Activated CD4-positive, alpha-beta T cell treated with anti-CD3 and anti-CD28 coated beads, Interleukin-2, amount 50 U/mL, for 1 hour (primary cell): Measurements from ENCODE around the gene DNASE1L1.

Experiments
- DNase-seq: peaks from one replicate; pipeline ENCODE4 v3.0.0-alpha.2; 2020

DNASE1L1 gene

DNA sequence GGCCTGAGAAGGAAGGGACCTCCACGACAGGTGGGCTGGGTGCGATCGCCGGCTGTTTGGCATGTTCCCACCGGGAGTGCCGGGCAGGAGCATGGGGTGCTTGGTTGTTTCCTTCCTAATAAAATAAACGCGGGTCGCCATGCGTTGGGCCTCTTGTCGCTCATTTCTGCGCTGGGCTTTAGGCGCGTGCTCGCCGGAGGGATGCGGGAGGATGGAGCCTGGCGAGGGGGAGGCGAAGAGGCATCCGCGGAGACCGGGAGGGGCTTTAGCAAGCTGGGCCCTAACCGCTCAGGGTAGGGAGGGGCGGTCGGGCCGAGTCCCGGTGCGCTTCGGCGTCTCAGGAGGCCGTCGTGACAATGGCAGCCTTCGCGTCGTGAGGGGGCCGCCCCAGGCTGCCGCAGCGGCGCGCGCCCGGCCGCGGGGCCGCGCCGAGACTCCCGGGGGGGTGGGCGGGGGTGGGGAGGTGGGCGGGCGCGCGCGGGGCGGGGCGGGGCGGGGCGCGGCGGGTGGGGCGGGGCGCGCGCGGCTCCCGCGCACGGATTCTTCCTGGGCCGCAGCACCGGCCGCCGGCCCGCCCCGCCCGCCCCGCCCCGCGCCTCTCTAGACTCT is 27.4 kb upstream of the DNASE1L1 start:
- DNase-seq = peak; percentile 40

DNA sequence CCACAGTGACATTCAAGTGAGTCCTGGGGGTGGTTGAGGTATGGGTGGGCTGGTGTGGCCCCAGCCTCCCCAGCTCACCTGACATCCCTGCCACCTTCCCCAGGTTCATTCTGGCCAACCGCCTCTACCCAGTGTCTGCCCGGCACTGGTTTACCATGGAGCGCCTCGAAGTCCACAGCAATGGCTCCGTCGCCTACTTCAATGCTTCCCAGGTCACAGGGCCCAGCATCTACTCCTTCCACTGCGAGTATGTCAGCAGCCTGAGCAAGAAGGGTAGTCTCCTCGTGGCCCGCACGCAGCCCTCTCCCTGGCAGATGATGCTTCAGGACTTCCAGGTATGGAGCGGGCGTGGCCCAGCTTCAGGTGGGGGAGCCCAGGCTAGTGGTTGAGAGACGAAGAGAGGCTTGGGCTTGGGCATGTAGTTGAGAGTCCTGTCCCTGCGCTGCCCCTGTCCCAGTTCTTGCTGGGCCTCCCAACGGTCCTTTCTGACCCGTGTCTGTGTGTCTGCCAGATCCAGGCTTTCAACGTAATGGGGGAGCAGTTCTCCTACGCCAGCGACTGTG is 26.2 kb upstream of the DNASE1L1 start:
- DNase-seq = no peak

DNA sequence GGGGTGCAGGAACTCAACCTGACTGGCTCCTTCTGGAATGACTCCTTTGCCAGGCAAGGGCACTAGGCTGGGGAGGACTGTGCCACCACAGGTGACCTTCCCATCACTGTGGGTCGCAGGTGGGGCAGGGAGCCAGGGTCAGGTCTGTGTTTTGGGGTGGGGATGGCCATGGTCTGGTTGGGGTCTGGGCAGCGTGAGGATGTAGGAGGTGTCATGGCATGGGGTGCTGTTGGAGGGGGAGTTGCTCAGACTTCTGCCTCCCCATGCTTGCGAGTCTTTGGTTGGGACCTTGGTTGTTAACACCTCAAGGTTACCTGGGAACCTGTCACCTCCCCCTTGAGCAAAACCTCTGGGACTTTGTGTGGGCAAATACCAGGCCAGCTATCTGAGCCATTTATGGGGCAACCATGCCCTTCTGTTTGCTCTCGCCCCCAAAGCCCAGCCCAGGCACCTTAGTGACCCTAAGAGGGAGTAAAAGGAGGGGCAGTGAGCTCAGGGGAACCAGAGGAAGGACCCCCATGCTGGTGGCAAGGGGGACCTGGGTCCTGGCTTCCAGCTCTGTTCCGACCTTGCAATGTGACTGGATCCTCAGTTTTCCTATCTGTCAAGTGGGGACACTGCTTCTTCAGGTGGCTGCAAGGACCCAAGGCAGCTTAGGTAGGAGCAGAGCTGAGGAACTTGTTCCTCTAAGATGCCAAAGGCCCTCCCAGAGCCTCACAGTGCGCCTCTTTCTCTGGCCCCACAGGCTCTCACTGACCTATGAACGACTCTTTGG is 25.5 kb upstream of the DNASE1L1 start:
- DNase-seq = no peak

DNA sequence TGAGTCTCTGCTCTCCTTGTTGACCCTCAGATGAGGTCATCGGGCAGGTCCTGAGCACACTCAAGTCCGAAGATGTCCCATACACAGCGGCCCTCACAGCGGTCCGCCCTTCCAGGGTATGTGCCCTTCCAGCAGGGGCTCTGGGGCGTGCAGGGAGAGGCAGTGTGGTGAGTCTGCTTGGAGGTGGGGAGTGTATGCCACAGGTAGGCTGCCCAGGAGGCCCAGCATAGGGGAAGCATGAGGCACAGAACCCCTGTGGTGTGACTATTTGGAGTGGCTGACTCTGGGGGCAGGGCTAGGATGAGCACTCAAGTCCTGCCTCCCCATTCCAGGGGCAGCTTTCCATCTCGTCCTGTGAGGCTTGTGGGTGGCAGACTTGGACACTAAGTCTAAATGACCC is 24.6 kb upstream of the DNASE1L1 start:
- no peak for DNase-seq

DNA sequence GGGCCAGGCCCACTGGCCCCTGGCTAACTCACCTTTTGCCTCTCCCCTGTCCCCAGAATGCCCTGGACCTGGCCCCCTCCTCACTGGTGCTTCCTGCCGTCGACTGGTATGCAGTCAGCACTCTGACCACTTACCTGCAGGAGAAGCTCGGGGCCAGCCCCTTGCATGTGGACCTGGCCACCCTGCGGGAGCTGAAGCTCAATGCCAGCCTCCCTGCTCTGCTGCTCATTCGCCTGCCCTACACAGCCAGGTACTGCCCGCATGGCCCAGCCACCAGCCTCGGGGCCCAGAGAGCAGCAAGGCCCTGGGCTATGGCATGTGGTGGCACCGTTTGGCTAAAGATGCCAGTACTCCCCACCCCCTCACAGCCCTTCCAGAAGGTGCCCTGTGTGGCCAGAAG is 23.2 kb upstream of the DNASE1L1 start:
- no peak for DNase-seq

DNA sequence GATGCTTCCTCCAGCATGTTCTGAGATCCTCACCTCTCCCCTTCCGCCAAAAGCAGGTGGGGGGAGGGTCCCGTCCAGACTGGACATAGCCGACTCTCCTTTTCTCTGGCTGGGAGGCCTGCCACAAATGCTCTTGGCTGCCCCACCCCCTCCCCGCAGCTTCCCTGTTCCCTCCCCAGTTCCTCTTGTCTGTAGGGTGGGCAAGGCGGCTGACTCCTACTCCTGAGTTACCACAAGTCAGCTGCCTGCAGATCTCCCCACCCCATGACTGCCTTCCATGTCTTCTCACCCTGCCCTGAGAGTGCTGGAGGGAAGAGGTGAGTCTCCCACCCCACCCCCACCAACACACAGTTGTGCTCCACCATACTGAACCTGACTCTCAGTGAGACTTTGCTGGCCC is 22.3 kb upstream of the DNASE1L1 start:
- no peak for DNase-seq

DNA sequence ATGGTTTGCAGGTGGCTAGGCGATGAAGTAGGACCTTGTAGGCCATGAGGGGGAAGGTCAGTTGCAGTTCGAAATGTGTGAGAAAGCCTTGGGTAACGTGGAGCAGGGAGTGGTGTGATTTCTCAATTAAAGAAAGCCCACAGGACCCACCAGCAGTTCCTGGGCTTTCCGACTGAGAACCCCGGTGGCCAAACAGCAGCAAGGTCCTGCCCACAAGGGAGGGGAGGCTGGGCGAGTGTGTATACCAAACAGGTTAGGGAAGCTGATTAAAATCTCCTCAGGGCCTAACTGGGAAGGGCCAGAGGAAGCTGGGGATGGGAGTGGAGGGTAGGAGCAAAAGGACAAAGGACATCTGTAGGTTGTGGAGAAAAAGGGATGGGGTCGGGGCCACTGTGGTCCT is 21.9 kb upstream of the DNASE1L1 start:
- no peak for DNase-seq

DNA sequence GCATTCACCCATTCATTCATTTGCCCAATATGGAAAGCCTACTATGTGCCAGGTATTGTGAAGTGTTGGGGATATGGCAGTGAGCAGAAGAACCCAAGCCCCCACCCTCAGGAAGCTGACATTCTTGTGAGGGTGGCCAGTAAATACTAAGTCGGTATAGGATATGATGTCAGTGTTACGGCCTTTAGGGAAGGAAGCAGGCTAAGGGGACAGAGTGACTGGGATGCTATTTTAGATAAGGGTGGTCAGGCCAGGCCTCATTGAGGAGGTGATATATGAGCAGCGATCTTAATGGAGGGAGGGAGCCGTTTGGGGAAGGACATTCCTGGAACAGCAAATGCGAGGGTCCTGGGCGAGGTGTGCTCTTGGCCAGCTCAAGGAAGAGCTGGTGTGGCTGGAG is 21.4 kb upstream of the DNASE1L1 start:
- DNase-seq = no peak

DNA sequence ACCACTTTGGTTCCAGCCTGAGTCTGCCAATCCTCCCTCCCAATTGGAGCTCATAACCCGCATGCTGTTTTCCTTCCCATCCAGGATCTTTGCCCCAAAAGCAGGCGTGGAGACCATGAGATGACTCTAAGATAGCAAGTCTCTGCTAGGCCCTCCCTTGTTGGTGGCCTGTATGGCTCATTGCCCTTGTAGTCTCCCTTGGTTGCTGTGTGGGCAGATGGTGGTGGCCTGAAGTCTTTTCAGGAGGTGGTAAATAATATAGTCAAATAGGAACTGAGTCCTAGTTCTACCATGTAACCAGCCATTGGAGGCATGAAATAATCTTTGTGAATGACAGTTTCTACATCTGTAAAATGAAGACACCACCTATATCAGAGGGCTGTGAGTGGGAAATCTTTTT is 20.7 kb upstream of the DNASE1L1 start:
- no peak for DNase-seq

DNA sequence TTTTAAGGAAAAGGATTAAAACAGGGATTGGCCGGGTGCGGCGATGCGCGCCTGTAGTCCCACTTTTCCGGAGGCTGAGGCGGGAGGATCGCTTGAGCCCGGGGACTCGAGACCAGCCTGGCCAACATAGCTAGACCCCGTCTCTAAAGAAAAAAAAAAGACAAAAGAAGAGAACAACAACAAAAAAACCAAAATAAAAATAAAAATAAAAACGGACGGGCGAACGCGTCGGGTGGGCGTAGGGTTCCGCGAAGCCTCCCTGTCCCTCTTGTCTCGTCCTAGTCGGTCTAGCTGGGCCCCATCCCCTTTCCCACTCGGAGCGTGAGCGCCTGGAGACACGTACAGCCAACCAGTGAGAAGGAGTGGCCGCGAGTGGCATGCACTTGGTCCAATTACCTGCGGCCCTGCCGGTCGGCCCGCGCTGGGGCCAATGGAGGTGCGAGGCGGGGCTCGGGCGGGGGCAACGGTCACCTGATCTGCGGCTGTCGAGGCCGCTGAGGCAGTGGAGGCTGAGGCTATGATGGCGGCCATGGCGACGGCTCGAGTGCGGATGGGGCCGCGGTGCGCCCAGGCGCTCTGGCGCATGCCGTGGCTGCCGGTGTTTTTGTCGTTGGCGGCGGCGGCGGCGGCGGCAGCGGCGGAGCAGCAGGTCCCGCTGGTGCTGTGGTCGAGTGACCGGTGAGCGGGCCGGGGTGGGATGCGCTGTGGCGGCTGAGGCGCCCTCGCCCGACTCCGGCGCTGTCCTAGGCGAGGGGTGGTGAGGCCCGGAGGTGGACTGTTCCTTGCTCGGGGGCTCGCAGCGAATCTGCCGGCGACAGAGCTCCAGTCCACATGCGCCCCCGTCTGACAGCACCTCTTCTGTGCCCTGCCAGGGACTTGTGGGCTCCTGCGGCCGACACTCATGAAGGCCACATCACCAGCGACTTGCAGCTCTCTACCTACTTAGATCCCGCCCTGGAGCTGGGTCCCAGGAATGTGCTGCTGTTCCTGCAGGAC is 19.4 kb upstream of the DNASE1L1 start, which contains the start of gene ATP6AP1:
ATP6AP1 (plus strand) TSS at position 502 of the 996 bp plus-strand sequence; CDS start at position 518, 16 bp downstream.
- DNase-seq = peak; percentile 81

DNA sequence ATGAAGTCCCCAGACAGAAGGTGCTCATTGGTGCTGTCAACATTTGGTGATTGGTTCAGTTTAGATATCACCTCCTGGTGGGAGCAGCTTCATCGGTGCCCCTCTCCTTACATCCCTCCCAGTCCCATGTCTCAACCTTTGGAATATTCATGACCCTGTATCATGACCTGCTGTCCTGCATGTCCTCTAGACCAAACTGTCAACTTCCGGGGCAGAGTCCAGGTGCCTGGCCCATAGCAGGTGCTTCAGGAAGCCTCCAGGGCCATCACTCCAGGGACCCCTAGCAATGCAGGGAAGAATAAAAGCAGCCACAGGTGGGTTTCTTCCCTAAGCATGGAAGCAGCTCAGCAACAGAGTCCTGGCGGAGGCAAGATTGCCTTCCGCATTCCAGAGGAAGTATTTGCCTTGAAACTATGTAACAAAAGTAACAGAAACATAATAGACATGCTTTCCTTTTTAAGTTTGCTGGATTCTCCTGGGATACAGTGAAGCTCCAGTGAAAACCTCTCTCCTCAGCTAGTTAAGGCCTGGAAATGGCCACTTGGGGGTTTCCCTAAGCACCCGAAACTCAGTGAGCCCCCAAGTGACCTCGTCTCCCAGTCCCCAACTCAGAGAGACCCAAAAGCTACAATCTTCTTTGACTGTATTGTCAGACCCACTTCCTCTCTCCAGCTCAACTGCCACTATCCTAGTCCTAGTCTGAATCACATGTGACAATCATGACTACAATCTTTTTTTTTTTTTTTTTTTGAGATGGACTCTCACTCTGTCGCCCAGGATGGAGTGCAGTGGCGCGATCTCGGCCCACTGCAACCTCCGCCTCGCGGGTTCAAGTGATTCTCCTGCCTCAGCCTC is 18.1 kb upstream of the DNASE1L1 start:
- DNase-seq = no peak

DNA sequence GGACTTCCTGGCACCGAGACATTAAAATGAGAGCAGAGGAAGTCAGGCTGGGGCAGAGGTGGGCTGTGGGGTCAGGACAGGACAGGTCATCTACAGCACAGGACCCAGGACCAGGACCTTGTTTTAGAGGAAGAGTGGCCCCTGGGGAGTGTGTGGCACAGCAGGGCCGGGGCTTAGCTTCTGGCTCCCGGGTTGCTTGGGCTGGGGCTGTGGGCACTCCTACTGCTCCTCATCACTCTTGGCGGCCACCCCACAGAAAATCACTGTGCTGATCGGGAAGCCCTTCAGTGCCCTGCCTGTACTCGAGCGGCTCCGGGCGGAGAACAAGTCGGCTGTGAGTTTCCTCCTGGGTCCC is 11.3 kb upstream of the DNASE1L1 start:
- DNase-seq = no peak

DNA sequence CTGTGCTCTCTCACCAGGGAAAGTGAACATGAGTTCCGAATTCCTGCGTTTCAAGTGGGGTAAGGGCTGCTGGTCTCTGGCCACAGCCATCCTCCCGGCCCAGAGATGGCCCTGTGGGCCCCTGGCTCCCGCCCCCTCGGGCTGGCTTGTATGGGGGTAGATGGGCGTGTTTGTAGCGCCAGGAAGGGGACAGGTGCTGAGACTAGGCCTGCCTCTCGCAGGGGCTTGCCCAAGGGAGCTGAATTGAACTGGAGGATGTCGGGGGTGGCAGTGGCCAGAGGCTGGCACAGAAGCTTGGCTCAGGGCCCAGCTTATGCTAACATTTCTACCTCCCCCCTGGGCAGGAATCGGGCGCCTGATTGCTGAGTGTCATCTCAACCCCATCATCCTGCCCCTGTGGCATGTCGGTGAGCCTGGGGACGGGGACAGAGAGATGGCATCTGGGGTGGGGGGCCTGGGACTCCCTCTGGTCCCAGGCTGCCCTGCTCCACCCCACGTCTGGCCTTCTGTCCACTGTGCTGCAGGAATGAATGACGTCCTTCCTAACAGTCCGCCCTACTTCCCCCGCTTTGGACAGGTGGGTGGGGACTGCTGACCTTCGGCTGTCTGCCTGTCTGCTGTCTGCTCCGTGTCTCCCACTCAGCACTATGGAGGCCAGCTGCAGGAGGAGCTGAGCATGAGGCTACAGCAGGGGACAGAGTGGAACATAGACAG is 10.8 kb upstream of the DNASE1L1 start:
- DNase-seq = no peak

DNA sequence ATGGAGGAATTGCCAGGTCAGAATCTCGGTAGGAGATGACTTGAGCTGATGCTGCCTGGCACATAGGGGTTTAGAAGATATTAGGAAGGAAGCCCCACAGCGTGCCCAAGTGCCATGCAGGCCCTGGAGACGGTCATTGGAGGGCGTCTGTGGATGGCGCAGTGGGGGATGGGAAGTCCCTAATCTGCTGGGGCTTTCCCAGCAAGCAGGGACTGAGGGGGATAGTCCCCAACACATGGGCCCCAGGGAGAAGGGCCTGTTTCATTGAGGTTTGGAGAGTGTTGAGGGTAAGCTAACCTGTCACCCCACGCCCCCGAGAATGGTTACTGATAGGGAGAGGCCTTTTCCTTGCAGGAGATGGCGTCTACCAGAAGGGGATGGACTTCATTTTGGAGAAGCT is 10.1 kb upstream of the DNASE1L1 start:
- DNase-seq = no peak

DNA sequence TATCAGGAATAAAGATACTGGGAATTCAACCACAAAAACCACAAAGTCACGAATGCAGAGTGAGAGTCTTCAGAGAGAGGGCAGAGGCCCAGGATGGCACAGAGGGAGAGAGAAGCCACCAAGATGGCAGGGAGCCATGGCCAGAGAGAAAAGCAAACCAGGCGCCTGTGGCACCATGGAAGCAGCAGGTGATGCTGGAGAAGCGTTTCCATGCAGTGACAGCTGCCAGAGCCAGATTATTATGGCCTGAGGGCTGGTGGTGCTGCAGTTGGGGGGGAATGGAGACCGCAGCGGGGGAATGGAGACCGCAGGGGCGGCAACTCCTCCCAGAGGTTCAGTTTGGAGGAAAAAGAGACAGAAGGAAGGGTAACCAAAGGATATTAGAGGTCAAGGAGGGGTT is 8.1 kb upstream of the DNASE1L1 start:
- no peak for DNase-seq

DNA sequence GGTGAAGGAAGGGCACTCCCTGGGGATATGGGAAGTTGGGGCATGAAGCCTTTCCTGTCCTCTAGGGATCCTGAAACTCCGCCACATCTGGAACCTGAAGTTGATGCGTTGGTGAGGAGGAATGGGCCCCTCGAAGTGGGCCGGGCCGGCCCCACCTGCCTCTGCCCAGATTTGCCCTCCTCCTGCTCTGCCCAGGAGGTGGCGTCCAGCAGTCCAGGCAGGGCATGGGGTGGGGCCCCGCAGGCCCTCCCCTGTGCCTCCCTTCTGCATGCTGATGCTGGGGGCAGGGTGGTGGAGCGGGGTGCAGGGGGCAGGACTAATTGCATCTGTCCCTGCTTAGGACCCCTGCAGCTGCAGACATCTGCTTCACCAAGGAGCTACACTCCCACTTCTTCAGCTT is 4.1 kb upstream of the DNASE1L1 start:
- DNase-seq = no peak

DNA sequence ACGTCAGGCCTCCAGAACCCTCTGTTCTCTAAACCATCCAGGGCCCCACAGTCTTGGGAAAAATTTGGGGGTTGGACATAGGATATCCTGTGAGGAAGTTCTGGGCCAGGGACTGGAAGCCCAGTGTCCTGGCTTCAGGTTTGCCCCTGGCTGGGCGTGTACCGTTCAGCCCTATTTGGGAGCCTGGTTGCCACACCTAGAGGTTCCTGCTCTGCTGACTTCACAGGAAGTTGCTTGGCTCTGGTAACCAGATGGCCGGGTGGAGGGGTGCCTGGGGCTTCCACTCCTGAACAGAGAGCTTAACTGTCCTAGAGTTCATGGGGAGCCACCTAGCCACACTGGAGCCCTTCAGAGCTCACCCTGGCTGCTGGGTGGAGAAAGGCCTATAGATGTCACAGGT is 3.4 kb upstream of the DNASE1L1 start:
- DNase-seq = no peak

DNA sequence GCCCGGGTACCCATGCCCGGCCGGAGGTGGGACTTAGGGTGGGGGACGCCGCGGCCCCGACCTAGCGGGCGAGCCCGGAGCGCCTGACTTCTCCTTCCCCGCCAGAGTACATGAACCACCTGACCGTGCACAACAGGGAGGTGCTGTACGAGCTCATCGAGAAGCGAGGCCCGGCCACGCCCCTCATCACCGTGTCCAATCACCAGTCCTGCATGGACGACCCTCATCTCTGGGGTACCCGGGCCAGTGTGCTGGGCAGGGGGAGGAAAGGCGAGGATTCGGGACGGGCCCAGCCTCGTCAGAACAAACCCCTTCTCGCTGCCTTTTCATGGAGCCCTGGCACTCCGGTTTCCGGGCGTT is 2.9 kb upstream of the DNASE1L1 start:
- DNase-seq = peak; percentile 39

DNA sequence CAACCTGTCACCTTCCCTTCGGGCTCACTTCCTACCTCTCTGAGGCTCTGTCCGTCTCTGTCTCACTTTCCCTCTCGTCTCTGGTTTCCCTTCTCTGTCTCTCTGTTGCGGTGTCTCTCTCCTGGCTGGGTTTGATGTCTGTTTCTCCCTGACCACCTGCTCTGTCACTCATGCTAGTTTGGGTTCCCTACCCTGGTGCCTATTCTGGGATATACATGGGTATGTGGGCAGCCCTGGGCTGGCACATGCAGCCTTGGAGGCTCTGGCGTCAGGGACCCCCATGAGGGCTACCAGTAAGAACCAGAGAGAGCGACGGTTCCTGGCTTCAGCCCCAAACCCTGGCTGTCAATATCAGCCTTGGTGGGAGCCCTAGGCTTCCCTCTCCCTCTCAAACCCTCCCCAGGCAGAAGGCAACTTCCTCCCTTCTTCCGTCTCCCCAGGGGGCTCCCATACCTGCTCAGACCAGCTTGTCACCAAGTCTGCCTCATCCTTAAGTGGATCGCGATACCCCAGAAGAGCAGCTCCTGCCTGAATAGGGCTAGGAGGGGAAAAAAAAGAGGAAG is 314 bp downstream of the DNASE1L1 start:
- no peak for DNase-seq

DNA sequence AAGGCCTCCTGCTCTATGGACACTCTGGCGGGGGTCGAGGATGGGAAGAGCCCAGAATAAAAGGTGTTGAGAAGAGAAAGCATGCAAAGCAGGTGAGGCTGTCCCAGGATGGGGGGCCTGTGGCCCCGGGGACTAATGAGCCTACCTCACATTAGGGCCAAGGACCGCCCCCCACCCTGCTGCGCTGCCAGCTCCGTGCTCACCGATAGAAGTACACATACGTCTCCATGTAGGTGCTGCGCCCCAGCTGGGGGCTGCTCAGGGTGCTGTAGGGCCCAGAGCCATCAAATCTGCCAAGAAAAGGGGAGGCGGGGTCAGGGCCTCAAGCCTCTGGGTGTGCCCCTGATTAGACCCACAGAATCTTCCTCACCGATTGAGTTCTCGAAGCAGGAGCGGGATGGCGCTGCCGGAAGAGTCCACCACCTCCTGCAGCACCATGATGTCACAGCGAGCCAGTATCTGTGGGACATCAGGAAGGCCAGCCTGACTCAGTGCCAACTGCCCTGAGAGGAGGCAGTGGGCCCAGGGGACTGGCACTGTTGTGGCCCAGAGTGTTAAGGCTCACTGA is 4.3 kb downstream of the DNASE1L1 start:
- no peak for DNase-seq

DNA sequence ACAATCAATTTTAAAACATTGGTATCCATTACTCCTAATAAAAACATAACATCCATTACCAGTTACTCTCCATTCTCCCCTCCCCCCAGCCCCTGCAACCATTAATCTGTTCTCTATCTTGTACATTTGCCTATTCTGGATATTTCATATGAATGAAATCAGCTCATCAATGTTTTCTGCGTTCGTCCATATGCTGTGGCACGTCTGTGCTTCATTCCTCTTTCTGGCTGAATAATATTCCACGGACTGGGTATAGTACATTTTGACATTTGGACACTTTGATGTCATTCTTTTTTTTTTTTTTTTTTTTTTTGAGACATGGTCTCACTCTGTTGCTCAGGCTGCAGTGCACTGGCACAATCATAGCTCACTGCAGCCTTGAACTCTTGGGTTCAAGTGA is 5.2 kb downstream of the DNASE1L1 start:
- DNase-seq = no peak
